ENCODE measurements around the gene DPP4. TPM values are rescaled to one million over a fixed set of nuclear protein-coding genes. Genes with fewer than 3 reads are reported as not detected.

DPP4 gene
- total and polyA plus RNA-seq, 3 donors from 2014 or later: 1.2 to 6.3 (median 1.7) TPM

- Histone ChIP-seq H3K27me3 (no peaks in the 10 kb centered on the region), H3K4me1 (peaks cover 9% of the 10 kb centered on the region), H3K4me3 (peak overlapping the region; percentile 40 to 52), H3K36me3 (ENCODE audit: low read depth, missing control alignments) (no peaks in the 10 kb centered on the region), H3K27ac (no peak overlapping the region), H3K9me3 (no peaks in the 10 kb centered on the region)
- WGBS, 2 donors: 9 to 10% methylated on average over 26 to 36 of the region's 37 CpGs
- DNase-seq: peak; percentile 16
- TF ChIP-seq, protein P1, sequence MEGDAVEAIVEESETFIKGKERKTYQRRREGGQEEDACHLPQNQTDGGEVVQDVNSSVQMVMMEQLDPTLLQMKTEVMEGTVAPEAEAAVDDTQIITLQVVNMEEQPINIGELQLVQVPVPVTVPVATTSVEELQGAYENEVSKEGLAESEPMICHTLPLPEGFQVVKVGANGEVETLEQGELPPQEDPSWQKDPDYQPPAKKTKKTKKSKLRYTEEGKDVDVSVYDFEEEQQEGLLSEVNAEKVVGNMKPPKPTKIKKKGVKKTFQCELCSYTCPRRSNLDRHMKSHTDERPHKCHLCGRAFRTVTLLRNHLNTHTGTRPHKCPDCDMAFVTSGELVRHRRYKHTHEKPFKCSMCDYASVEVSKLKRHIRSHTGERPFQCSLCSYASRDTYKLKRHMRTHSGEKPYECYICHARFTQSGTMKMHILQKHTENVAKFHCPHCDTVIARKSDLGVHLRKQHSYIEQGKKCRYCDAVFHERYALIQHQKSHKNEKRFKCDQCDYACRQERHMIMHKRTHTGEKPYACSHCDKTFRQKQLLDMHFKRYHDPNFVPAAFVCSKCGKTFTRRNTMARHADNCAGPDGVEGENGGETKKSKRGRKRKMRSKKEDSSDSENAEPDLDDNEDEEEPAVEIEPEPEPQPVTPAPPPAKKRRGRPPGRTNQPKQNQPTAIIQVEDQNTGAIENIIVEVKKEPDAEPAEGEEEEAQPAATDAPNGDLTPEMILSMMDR (IDR thresholded peaks at IDR 0.05): no peak
- no peak for TF ChIP-seq POLR2A (IDR thresholded peaks at IDR 0.05)
- intact Hi-C loops (cut with DNase I; ENCODE audit: low total_unique reads): no loop called here
Measured at GRCh38 chr2:162072976-162073887, 783 bp downstream of the DPP4 start.

DNA sequence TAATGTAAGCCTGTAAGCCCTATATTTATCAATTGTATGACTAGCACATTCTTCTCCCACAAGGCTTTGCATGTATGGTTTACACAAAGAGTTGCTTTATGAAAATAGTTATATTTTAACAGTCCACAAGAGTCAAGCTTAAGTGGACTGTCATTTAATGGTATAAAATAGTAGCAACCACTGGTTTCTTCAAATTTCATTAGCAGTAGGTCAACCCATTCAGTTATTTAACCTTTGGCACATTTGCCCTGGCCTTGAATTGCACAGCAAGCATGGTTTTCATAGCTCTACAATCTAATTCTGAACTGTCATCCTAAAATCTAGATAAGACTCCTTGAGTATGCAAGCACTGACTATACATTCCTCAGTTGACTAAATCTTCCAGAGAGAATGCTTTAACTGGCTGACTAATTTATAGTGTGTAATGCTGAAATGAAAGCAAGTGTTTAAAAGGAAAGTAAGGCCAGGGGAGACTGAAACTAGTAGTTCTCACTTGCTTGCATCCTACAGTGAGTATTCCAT, 1.8 kb downstream of the DPP4 start:
- no peaks in the 10 kb centered on the region for H3K9me3 ChIP-seq
- H3K27me3 ChIP-seq: no peaks in the 10 kb centered on the region
- H3K4me3 ChIP-seq: no peak overlapping the region
- H3K27ac ChIP-seq: no peak overlapping the region
- TF ChIP-seq POLR2A (IDR thresholded peaks at IDR 0.05): no peak
- TF ChIP-seq, protein P1 (IDR thresholded peaks at IDR 0.05): no peak
- DNase-seq: no peak
- intact Hi-C loops (cut with DNase I; ENCODE audit: low total_unique reads): no loop called here
- no peaks in the 10 kb centered on the region for H3K36me3 ChIP-seq (ENCODE audit: low read depth, missing control alignments)
- peaks cover 9% of the 10 kb centered on the region for H3K4me1 ChIP-seq

GRCh38 chr2:162071001-162071400, 3.0 kb downstream of the DPP4 start:
- Histone ChIP-seq H3K36me3 (ENCODE audit: low read depth, missing control alignments) (no peaks in the 10 kb centered on the region), H3K9me3 (no peaks in the 10 kb centered on the region), H3K27ac (no peak overlapping the region), H3K4me3 (no peak overlapping the region), H3K4me1 (peaks cover 9% of the 10 kb centered on the region), H3K27me3 (no peaks in the 10 kb centered on the region)
- DNase-seq: no peak
- TF ChIP-seq, protein P1 (IDR thresholded peaks at IDR 0.05): no peak
- TF ChIP-seq POLR2A (IDR thresholded peaks at IDR 0.05): no peak
- intact Hi-C loops (cut with DNase I; ENCODE audit: low total_unique reads): no loop called here
- WGBS, 2 donors: 92 to 93% methylated on average over 2 of the region's 2 CpGs

- DNase-seq: no peak
- Histone ChIP-seq H3K9me3 (no peaks in the 10 kb centered on the region), H3K27me3 (no peaks in the 10 kb centered on the region), H3K36me3 (ENCODE audit: low read depth, missing control alignments) (no peaks in the 10 kb centered on the region), H3K4me1 (peaks cover 9% of the 10 kb centered on the region), H3K27ac (no peak overlapping the region), H3K4me3 (no peak overlapping the region)
- WGBS, 2 donors: 55 to 72% methylated on average over 2 of the region's 2 CpGs
- TF ChIP-seq POLR2A (IDR thresholded peaks at IDR 0.05): no peak
- TF ChIP-seq, protein P1 (IDR thresholded peaks at IDR 0.05): no peak
- intact Hi-C loops (cut with DNase I; ENCODE audit: low total_unique reads): no loop called here
Measured at GRCh38 chr2:162070228-162070936, 3.6 kb downstream of the DPP4 start.
